Jurkat, Clone E6-1 (cell line): ENCODE measurements around the gene ABHD2.
"Not testable (repeated sequence)": the region's sequence is repeated elsewhere in the genome, so short reads cannot be mapped to it uniquely, and the experiment has no call there.

Experiments used
- DNase-seq: peaks from one replicate; pipeline ENCODE4 v3.0.0-alpha.2; 2011; ENCODE audit warnings: low read depth, low spot score
- H3K4me3 ChIP-seq: 2 replicates; pipeline ENCODE4 v1.5.1; 2011; ENCODE audit warnings: mild to moderate bottlenecking, low read length, control low read depth, moderate library complexity

ABHD2 gene

GRCh38 chr15:89114990-89115389 is 26.7 kb downstream of the ABHD2 start:
- no peak for DNase-seq

GRCh38 chr15:89115547-89115946 is 27.3 kb downstream of the ABHD2 start:
- DNase-seq: no peak

More at GRCh38 chr15:89114990-89115389, 26.7 kb downstream of the ABHD2 start:
- no peak overlapping the region for H3K4me3 ChIP-seq

GRCh38 chr15:89116404-89116803 is 28.1 kb downstream of the ABHD2 start:
- no peak for DNase-seq
- no peak overlapping the region for H3K4me3 ChIP-seq

More at GRCh38 chr15:89115547-89115946, 27.3 kb downstream of the ABHD2 start:
- no peak overlapping the region for H3K4me3 ChIP-seq

GRCh38 chr15:89117790-89118189 is 29.5 kb downstream of the ABHD2 start:
- DNase-seq: no peak
- H3K4me3 ChIP-seq: no peak overlapping the region

- H3K4me3 ChIP-seq: no peak overlapping the region
- DNase-seq: no peak
Measured at GRCh38 chr15:89118481-89118989, 30.3 kb downstream of the ABHD2 start.

GRCh38 chr15:89119489-89120478 is 31.5 kb downstream of the ABHD2 start:
- no peak for DNase-seq
- no peak overlapping the region for H3K4me3 ChIP-seq

GRCh38 chr15:89120479-89121000 is 32.3 kb downstream of the ABHD2 start:
- not testable (repeated sequence) for DNase-seq, H3K4me3 ChIP-seq

GRCh38 chr15:89121414-89121813 is 33.2 kb downstream of the ABHD2 start:
- DNase-seq: no peak
- H3K4me3 ChIP-seq: no peak overlapping the region

- H3K4me3 ChIP-seq: no peak overlapping the region
- DNase-seq: no peak
Measured at GRCh38 chr15:89122505-89123180, 34.4 kb downstream of the ABHD2 start.

- DNase-seq: no peak
- H3K4me3 ChIP-seq: no peak overlapping the region
Measured at GRCh38 chr15:89123181-89123525, 34.9 kb downstream of the ABHD2 start.

GRCh38 chr15:89125088-89125826 is 37.0 kb downstream of the ABHD2 start:
- DNase-seq: no peak
- no peak overlapping the region for H3K4me3 ChIP-seq

GRCh38 chr15:89126009-89126408 is 37.8 kb downstream of the ABHD2 start:
- no peak overlapping the region for H3K4me3 ChIP-seq
- DNase-seq: no peak

GRCh38 chr15:89127054-89127702 is 38.9 kb downstream of the ABHD2 start:
- no peak overlapping the region for H3K4me3 ChIP-seq
- no peak for DNase-seq

GRCh38 chr15:89128320-89129122 is 40.3 kb downstream of the ABHD2 start:
- H3K4me3 ChIP-seq: no peak overlapping the region

GRCh38 chr15:89129123-89129815 is 41.0 kb downstream of the ABHD2 start:
- DNase-seq: peak; percentile 32
- no peak overlapping the region for H3K4me3 ChIP-seq

More at GRCh38 chr15:89128320-89129122, 40.3 kb downstream of the ABHD2 start:
- no peak for DNase-seq

- no peak overlapping the region for H3K4me3 ChIP-seq
- DNase-seq: no peak
Measured at GRCh38 chr15:89129816-89130134, 41.5 kb downstream of the ABHD2 start.

- no peak for DNase-seq
- no peak overlapping the region for H3K4me3 ChIP-seq
Measured at GRCh38 chr15:89130201-89130600, 41.9 kb downstream of the ABHD2 start.
